ENCODE results near the gene TNFAIP8. TPM values are rescaled to one million over a fixed set of nuclear protein-coding genes. Genes with fewer than 3 reads are reported as not detected.
A peak's percentile ranks its signal among the peaks of the same experiment; 100 is the strongest.

The TNFAIP8 gene
- total RNA-seq, 1 donor from 2014 or later: 117 TPM

DNA sequence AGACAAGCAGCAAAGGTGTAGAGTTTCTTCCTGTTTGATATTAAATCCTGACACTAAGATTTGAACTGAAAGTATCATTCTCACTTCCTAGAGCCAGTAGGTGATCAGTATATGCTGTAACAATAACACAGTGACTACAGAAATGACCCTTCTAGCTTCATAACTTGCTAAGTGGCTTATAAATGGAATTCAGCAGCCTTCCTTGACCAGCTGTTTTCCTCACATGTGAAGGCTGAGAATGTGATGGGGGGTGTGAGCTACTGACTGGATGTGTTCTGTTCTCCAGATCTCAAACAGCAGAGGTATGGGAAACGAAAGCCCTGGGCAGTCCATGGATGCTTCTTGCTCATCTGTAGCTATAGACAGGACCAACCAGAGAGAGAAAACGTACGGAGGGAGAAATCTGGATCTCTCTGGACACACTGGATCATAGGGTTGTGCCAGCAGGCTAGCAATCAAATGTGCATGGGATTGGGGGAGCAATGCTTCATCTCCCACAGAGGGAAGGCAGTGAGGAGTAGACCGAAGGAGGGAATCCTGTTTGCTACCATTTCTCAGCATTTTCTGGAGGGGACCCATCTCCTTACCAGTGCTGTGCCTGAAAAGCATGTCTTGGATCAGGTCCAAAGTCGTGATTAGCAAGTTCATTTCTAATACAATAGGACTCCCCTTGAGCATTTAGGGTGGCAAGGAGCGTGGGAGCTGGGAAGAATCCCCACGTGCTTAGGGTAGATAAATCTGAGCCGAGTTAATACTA lies 39.4 kb downstream of the TNFAIP8 start:
- DNase-seq (ENCODE audit: low spot score): no peak
- Mint-ChIP-seq H3K9me3 (no peaks in the 10 kb centered on the region), H3K4me1 (ENCODE audit: low read depth) (peaks cover 64% of the 10 kb centered on the region), H3K27ac (peak overlapping the region; percentile 82), H3K4me3 (ENCODE audit: low read depth) (peak overlapping the region; percentile 36), H3K27me3 (ENCODE audit: low read depth) (no peaks in the 10 kb centered on the region), H3K36me3 (ENCODE audit: low read depth) (peaks cover 68% of the 10 kb centered on the region)
- intact Hi-C loops (cut with micrococcal nuclease): loop anchor here (5.0 kb wide), 1 partner anchor 363 kb away; no protein-coding TSS in a partner anchor

DNA sequence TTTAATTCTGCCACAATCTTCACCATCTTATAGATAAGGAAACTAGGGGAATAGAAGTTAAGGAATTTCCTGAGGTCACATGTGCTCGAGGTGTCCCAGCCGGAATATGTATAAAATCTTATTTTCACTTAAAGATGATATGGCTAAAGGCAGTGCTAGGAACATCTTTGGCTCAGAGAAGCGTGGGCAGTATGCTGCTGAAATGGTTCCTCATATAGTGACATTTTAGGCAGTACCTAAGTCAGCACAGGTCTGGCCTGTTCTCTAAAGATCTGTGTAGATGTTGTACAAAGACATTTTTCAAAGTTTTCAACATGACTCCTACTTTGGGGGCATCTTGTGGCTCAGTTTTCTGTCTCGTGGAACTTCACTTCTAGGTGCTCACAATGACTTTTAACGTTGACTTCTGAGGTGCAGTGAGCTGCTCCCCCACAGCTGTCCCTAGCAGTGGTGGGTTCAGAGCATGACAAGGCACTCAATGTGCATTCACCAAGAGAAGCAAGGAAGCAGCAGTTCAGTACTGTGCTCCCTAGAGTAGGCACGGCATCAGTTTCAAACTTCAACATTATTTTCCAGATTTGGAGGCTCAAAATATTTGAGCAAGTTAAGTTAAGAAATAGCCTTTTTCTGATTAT lies 40.3 kb downstream of the TNFAIP8 start:
- Mint-ChIP-seq H3K4me3 (ENCODE audit: low read depth) (peak overlapping the region; percentile 26), H3K4me1 (ENCODE audit: low read depth) (peaks cover 59% of the 10 kb centered on the region), H3K36me3 (ENCODE audit: low read depth) (peaks cover 63% of the 10 kb centered on the region), H3K27me3 (ENCODE audit: low read depth) (no peaks in the 10 kb centered on the region), H3K9me3 (no peaks in the 10 kb centered on the region), H3K27ac (peak overlapping the region; percentile 79)
- intact Hi-C loops (cut with micrococcal nuclease): loop anchor here (2.0 to 5.0 kb wide), 3 partner anchors 121 to 364 kb away; partner anchors contain the start of gene DMXL1
- DNase-seq (ENCODE audit: low spot score): no peak

- H3K36me3 Mint-ChIP-seq (ENCODE audit: low read depth): peaks cover 47% of the 10 kb centered on the region
- no peaks in the 10 kb centered on the region for H3K9me3 Mint-ChIP-seq
- intact Hi-C loops (cut with micrococcal nuclease): loop anchor here (1.0 to 5.0 kb wide), 9 partner anchors 14 to 365 kb away; partner anchors contain the start of gene DMXL1
- H3K4me1 Mint-ChIP-seq (ENCODE audit: low read depth): peaks cover 59% of the 10 kb centered on the region
- no peaks in the 10 kb centered on the region for H3K27me3 Mint-ChIP-seq (ENCODE audit: low read depth)
- H3K27ac Mint-ChIP-seq: peak overlapping the region; percentile 87
- DNase-seq (ENCODE audit: low spot score): no peak
- peak overlapping the region; percentile 17 for H3K4me3 Mint-ChIP-seq (ENCODE audit: low read depth)
Observed at GRCh38 chr5:119397518-119398380, 41.9 kb downstream of the TNFAIP8 start.

GRCh38 chr5:119398727-119399466 lies 43.1 kb downstream of the TNFAIP8 start:
- intact Hi-C loops (cut with micrococcal nuclease): loop anchor here (5.0 kb wide), 1 partner anchor 367 kb away; no protein-coding TSS in a partner anchor
- H3K4me3 Mint-ChIP-seq (ENCODE audit: low read depth): no peak overlapping the region
- DNase-seq (ENCODE audit: low spot score): no peak
- H3K9me3 Mint-ChIP-seq: no peaks in the 10 kb centered on the region
- peaks cover 50% of the 10 kb centered on the region for H3K4me1 Mint-ChIP-seq (ENCODE audit: low read depth)
- H3K27me3 Mint-ChIP-seq (ENCODE audit: low read depth): no peaks in the 10 kb centered on the region
- H3K27ac Mint-ChIP-seq: peak overlapping the region; percentile 87
- peaks cover 35% of the 10 kb centered on the region for H3K36me3 Mint-ChIP-seq (ENCODE audit: low read depth)

DNA sequence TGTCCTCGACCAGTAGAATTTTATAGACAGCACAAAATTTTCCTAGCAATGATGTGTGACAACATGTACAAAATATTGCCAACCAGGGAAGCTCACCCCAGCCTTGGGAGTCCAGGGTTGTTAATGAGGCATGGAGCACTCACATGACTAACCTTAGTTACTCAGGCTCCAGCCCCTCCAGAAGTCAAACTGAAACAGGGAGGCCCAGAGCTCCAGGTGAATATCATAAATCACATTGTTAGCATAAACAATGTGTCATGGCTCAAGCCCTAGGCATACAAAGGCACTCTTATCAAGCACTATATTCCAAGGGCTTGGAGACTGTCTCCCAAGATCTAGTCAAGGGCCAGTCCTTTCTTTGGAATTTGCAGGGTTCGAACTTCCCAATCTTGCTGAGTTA lies 44.4 kb downstream of the TNFAIP8 start:
- H3K27ac Mint-ChIP-seq: no peak overlapping the region
- no peak for DNase-seq (ENCODE audit: low spot score)

DNA sequence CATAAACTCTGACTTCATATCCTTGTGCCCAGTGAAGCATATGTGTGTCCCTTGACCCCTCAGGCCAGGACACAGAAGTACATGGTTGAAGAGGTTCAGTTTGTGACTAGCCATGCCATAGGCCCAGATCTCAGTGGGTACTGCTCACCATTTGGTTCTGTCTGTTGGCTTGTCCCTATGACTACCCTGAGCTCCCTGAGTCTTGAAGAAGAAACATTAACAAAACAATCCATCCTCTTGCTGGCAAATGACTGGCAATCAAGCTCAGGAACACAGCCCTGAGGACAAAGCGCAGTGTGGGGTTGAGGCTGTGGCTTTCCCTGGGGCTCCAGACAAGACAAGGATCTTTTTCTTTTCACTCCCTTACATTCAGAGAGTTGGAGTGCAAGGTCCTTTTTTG lies 46.3 kb downstream of the TNFAIP8 start:
- DNase-seq (ENCODE audit: low spot score): no peak
- Mint-ChIP-seq H3K4me3 (ENCODE audit: low read depth) (no peak overlapping the region), H3K9me3 (no peaks in the 10 kb centered on the region), H3K4me1 (ENCODE audit: low read depth) (peaks cover 34% of the 10 kb centered on the region), H3K36me3 (ENCODE audit: low read depth) (peaks cover 10% of the 10 kb centered on the region), H3K27me3 (ENCODE audit: low read depth) (no peaks in the 10 kb centered on the region), H3K27ac (no peak overlapping the region)
- intact Hi-C loops (cut with micrococcal nuclease): no loop called here

More for the DNA sequence above, 44.4 kb downstream of the TNFAIP8 start:
- Mint-ChIP-seq H3K27me3 (ENCODE audit: low read depth) (no peaks in the 10 kb centered on the region), H3K9me3 (no peaks in the 10 kb centered on the region), H3K4me3 (ENCODE audit: low read depth) (no peak overlapping the region), H3K4me1 (ENCODE audit: low read depth) (peaks cover 42% of the 10 kb centered on the region), H3K36me3 (ENCODE audit: low read depth) (peaks cover 25% of the 10 kb centered on the region)
- intact Hi-C loops (cut with micrococcal nuclease): no loop called here

- H3K36me3 Mint-ChIP-seq (ENCODE audit: low read depth): peaks cover 7% of the 10 kb centered on the region
- H3K4me1 Mint-ChIP-seq (ENCODE audit: low read depth): peaks cover 30% of the 10 kb centered on the region
- no peak for DNase-seq (ENCODE audit: low spot score)
- no peaks in the 10 kb centered on the region for H3K9me3 Mint-ChIP-seq
- H3K27me3 Mint-ChIP-seq (ENCODE audit: low read depth): no peaks in the 10 kb centered on the region
- no peak overlapping the region for H3K4me3 Mint-ChIP-seq (ENCODE audit: low read depth)
- H3K27ac Mint-ChIP-seq: no peak overlapping the region
- intact Hi-C loops (cut with micrococcal nuclease): no loop called here
Observed at GRCh38 chr5:119402555-119402954, 46.7 kb downstream of the TNFAIP8 start.

DNA sequence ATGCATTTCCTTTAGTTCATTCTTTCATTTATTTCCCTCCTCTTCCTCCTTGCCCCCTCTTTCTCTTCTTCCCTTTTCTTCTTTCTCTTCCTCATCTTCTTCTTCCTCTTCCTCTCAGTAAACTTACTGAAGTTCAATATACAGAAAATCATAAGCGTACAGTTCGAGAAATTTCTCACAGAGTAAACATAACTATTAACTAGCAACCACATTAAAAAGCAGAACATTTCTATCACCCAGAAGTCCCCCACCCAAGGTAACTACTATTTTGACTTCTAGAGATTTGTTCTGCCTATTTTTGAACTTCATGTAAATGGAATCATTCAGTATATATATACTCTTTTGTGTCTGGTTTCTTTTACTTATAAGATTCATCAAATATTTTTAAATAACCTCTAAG lies 48.2 kb downstream of the TNFAIP8 start:
- no peak overlapping the region for H3K4me3 Mint-ChIP-seq (ENCODE audit: low read depth)
- intact Hi-C loops (cut with micrococcal nuclease): no loop called here
- no peak for DNase-seq (ENCODE audit: low spot score)
- H3K27me3 Mint-ChIP-seq (ENCODE audit: low read depth): no peaks in the 10 kb centered on the region
- H3K27ac Mint-ChIP-seq: no peak overlapping the region
- peaks cover 21% of the 10 kb centered on the region for H3K4me1 Mint-ChIP-seq (ENCODE audit: low read depth)
- no peaks in the 10 kb centered on the region for H3K9me3 Mint-ChIP-seq
- peaks cover 3% of the 10 kb centered on the region for H3K36me3 Mint-ChIP-seq (ENCODE audit: low read depth)

- H3K4me1 Mint-ChIP-seq (ENCODE audit: low read depth): peaks cover 28% of the 10 kb centered on the region
- H3K36me3 Mint-ChIP-seq (ENCODE audit: low read depth): no peaks in the 10 kb centered on the region
- no peak overlapping the region for H3K4me3 Mint-ChIP-seq (ENCODE audit: low read depth)
Observed at GRCh38 chr5:119405419-119405818, 49.6 kb downstream of the TNFAIP8 start.

DNA sequence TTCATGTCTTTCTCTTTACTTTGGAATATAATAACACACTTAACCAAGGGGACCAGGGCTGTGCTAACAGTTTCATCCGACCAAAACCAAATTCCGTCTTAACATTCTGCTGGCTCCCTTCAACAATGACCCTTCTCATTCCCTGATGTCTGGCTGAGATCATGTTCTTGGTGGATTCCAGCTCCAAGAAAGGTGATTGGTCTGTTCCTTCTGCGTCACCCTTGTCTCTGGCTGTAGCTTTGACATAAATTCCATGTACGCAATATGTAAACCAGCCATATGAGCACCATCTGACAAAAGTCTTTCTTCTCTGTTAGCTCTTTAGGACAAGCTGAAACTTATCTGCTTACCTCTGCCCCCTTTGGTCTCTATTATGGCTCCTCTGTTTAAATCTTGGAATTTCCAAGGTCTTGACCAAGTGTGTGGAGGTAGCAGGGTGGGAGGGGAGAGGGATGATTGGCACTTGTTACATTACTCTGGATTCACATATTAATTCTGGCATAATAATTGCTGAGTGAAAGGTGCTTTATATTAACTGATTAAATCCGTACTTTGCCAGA lies 50.8 kb downstream of the TNFAIP8 start:
- Mint-ChIP-seq H3K4me1 (ENCODE audit: low read depth) (peaks cover 39% of the 10 kb centered on the region), H3K36me3 (ENCODE audit: low read depth) (no peaks in the 10 kb centered on the region), H3K9me3 (no peaks in the 10 kb centered on the region), H3K27me3 (ENCODE audit: low read depth) (no peaks in the 10 kb centered on the region), H3K4me3 (ENCODE audit: low read depth) (no peak overlapping the region), H3K27ac (no peak overlapping the region)
- DNase-seq (ENCODE audit: low spot score): no peak
- intact Hi-C loops (cut with micrococcal nuclease): no loop called here

More at GRCh38 chr5:119405419-119405818, 49.6 kb downstream of the TNFAIP8 start:
- Mint-ChIP-seq H3K9me3 (no peaks in the 10 kb centered on the region), H3K27ac (no peak overlapping the region), H3K27me3 (ENCODE audit: low read depth) (no peaks in the 10 kb centered on the region)
- no peak for DNase-seq (ENCODE audit: low spot score)
- intact Hi-C loops (cut with micrococcal nuclease): no loop called here

DNA sequence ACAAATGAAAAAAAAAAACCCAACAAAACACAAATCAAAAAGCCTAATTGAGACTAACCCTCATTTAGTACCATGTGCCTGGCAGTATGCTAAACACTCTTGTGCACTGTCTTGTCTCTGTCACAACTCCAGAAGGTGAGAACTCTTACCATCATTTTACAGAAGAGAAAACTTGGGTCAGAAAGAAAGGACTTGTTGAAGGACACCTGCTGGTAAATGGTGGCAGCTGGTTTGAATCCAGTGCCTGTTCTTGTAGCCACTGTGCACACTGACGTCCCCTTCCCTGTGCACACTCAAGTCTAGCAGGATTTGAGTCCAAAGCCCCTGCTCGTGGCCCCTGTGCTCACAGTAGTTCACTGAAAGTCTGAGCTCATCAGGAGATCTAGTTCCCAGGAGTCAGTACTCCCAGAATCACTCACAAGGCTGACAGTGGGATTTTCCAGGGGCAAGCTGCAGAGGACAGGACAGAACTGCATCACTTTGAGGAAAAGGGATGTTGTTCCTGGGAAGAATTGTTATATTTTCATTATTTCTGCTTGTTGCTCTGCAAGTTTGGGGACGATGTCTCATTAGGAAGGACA lies 53.5 kb downstream of the TNFAIP8 start:
- intact Hi-C loops (cut with micrococcal nuclease): no loop called here
- Mint-ChIP-seq H3K27me3 (ENCODE audit: low read depth) (peaks cover 4% of the 10 kb centered on the region), H3K4me1 (ENCODE audit: low read depth) (peaks cover 43% of the 10 kb centered on the region), H3K9me3 (no peaks in the 10 kb centered on the region), H3K4me3 (ENCODE audit: low read depth) (no peak overlapping the region), H3K27ac (no peak overlapping the region), H3K36me3 (ENCODE audit: low read depth) (no peaks in the 10 kb centered on the region)
- DNase-seq (ENCODE audit: low spot score): no peak
